Panc1 (cell line): Measurements from ENCODE around the gene FRG2B. TPM values are rescaled to one million over a fixed set of nuclear protein-coding genes. Genes with fewer than 3 reads are reported as not detected.

Source experiments
- ATAC-seq: fragments of 200-7000 bp; cut with Tn5 transposase; 2 replicates; pipeline ENCODE4 v1.9.1; 2020; ENCODE audit warnings: mild to moderate bottlenecking, moderate library complexity
- BruUV-seq: library from RNA; stranded (reverse); fragments of 400-500 nt; replicated peaks from 2 replicates; lab custom pipeline; 2021; lab: Mats Ljungman, UMichigan
- CTCF ChIA-PET: fragments of 300-600 bp; sonication (Branson Sonifier 250); formaldehyde crosslinking; loops from one replicate; lab custom pipeline; 2022; ENCODE audit warnings: antibody characterized with exemption; lab: Charles Lee
- POLR2A ChIA-PET: fragments of 300-600 bp; sonication (Branson Sonifier 250); formaldehyde crosslinking; loops from one replicate; lab custom pipeline; 2022; ENCODE audit warnings: antibody characterized with exemption; lab: Charles Lee
- DNase-seq: peaks from one replicate; pipeline ENCODE4 v3.0.0-alpha.2; 2010; ENCODE audit warnings: low read depth, low spot score
- H3K27ac ChIP-seq: 2 replicates; pipeline ENCODE4 v1.5.1; 2011; ENCODE audit warnings: mild to moderate bottlenecking, low read length, inconsistent platforms
- H3K27me3 ChIP-seq: fragments of 200-500 bp; sonication (Bioruptor generic); 2 replicates; pipeline ENCODE4 v1.6.0; 2014; ENCODE audit warnings: low read length, inconsistent platforms; ENCODE audit not compliant: control insufficient read depth, insufficient read depth
- H3K36me3 ChIP-seq: fragments of 200-500 bp; sonication (Bioruptor generic); 2 replicates; pipeline ENCODE4 v1.5.1; 2014; ENCODE audit warnings: inconsistent platforms, mild to moderate bottlenecking, low read length, moderate library complexity; ENCODE audit not compliant: control insufficient read depth, insufficient read depth
- H3K4me1 ChIP-seq: 2 replicates; pipeline ENCODE4 v1.5.1; 2011; ENCODE audit warnings: inconsistent platforms, mild to moderate bottlenecking, low read length, moderate library complexity; ENCODE audit not compliant: control insufficient read depth, insufficient read depth
- H3K4me3 ChIP-seq, 2 experiments: 2 replicates each; pipeline ENCODE4 v1.5.1; 2011 to 2012; ENCODE audit warnings: low read depth in 2 of 2, low read length in 2 of 2, mild to moderate bottlenecking in 2 of 2, inconsistent platforms in 1 of 2, moderate library complexity in 1 of 2
- H3K9me3 ChIP-seq: fragments of 200-500 bp; sonication (Bioruptor generic); 2 replicates; pipeline ENCODE4 v1.5.1; 2014; ENCODE audit warnings: low read depth, mild to moderate bottlenecking, inconsistent platforms, low read length, moderate library complexity; ENCODE audit not compliant: control insufficient read depth, insufficient read depth
- POLR2AphosphoS5 ChIP-seq: IDR thresholded peaks from 2 replicates; pipeline ENCODE4 v1.6.1; 2012; ENCODE audit warnings: mild to moderate bottlenecking, low read depth, low read length, moderate library complexity
- REST ChIP-seq, 2 experiments: IDR thresholded peaks; 2 replicates each; pipeline ENCODE4 v1.6.1; 2011 to 2012; ENCODE audit warnings: low read depth in 2 of 2, control low read depth in 1 of 2, low read length in 1 of 2, mild to moderate bottlenecking in 1 of 2, moderate library complexity in 1 of 2; ENCODE audit not compliant: insufficient read depth in 1 of 2
- SIN3A ChIP-seq: IDR thresholded peaks from 2 replicates; pipeline ENCODE4 v1.6.1; 2012; ENCODE audit warnings: low read depth, mild to moderate bottlenecking, low read length, moderate library complexity, borderline replicate concordance; ENCODE audit not compliant: insufficient read depth
- TCF7L2 ChIP-seq: IDR thresholded peaks from 2 replicates; pipeline ENCODE4 v1.6.1; 2011; ENCODE audit warnings: mild to moderate bottlenecking, low read depth, low read length, inconsistent platforms
- in situ Hi-C: cut with HindIII; loops from 2 replicates; pipeline ENCODE4 v1.10.0; 2016; ENCODE audit warnings: low sequenced_read_pairs, low pct_unique_long_range_greater_than_20kb
- intact Hi-C: fragments of 100-400 bp; cut with micrococcal nuclease; formaldehyde crosslinking; loops from one replicate; pipeline ENCODE4 v1.10.0; 2022; ENCODE audit not compliant: unreplicated experiment
- total RNA-seq: library from RNA; stranded (reverse); gene quantifications from one replicate; pipeline ENCODE4 v1.2.1, GENCODE V29; 2021; ENCODE audit not compliant: unreplicated experiment
- TF ChIP-seq, protein P1 (sequence below): fragments of 450-650 bp; IDR thresholded peaks from 2 replicates; pipeline ENCODE4 v1.5.1; 2017; ENCODE audit warnings: mild to moderate bottlenecking

The FRG2B gene
- total RNA-seq, 1 experiment from 2014 or later = not detected

- no TSS peak for BruUV-seq
- Histone ChIP-seq H3K4me3 (no peak overlapping the region), H3K27ac (no peak overlapping the region), H3K36me3 (no peaks in the 10 kb centered on the region), H3K27me3 (no peaks in the 10 kb centered on the region; the same call in 1 of the 2 replicates), H3K4me1 (no peaks in the 10 kb centered on the region), H3K9me3 (no peaks in the 10 kb centered on the region; the same call in 1 of the 2 replicates)
- TF ChIP-seq SIN3A = no peak
- no peak for TF ChIP-seq TCF7L2
- no peak for TF ChIP-seq POLR2AphosphoS5
- TF ChIP-seq, protein P1, sequence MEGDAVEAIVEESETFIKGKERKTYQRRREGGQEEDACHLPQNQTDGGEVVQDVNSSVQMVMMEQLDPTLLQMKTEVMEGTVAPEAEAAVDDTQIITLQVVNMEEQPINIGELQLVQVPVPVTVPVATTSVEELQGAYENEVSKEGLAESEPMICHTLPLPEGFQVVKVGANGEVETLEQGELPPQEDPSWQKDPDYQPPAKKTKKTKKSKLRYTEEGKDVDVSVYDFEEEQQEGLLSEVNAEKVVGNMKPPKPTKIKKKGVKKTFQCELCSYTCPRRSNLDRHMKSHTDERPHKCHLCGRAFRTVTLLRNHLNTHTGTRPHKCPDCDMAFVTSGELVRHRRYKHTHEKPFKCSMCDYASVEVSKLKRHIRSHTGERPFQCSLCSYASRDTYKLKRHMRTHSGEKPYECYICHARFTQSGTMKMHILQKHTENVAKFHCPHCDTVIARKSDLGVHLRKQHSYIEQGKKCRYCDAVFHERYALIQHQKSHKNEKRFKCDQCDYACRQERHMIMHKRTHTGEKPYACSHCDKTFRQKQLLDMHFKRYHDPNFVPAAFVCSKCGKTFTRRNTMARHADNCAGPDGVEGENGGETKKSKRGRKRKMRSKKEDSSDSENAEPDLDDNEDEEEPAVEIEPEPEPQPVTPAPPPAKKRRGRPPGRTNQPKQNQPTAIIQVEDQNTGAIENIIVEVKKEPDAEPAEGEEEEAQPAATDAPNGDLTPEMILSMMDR = no peak
- no peak for TF ChIP-seq REST (IDR thresholded peaks at IDR 0.05; ENCODE audit: insufficient read depth in 1 of 2, low read depth in 2 of 2, low read length in 1 of 2)
- ATAC-seq = no peak
- in situ Hi-C loops = no loop called here
- intact Hi-C loops = no loop called here
- ChIA-PET CTCF (interaction anchor here (1.2 kb wide), 1 partner anchor 175 kb away, joined by 4 read pairs; no protein-coding TSS in a partner anchor), POLR2A (no interaction called here)
- no peak for DNase-seq
Observed at GRCh38 chr10:133613699-133614098, 12.9 kb downstream of the FRG2B start.

DNA sequence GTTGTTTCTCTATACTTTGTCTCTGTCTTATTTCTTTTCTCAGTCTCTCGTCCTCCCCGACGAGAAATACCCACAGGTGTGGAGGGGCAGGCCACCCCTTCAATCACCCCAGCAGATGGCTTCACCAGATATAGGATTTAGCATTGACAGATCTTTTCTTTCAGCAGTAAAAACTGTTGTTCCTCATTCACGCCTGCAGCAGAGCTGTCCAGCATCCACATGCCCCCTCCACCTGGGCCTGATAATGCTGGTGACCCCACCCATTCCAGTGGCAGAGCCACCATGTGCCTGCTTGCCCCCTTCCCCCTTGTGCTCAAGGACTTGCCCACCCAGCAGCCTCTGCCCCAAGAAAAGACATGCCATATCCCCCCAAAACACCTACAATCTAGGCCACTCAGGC, 15.5 kb downstream of the FRG2B start:
- Histone ChIP-seq H3K27me3 (peaks cover 10% of the 10 kb centered on the region), H3K4me3 (no peak overlapping the region), H3K36me3 (no peaks in the 10 kb centered on the region), H3K9me3 (peaks cover 14% of the 10 kb centered on the region), H3K27ac (no peak overlapping the region), H3K4me1 (no peaks in the 10 kb centered on the region)
- in situ Hi-C loops = no loop called here
- ChIA-PET CTCF (no interaction called here), POLR2A (no interaction called here)
- ATAC-seq = no peak
- intact Hi-C loops = no loop called here
- no TSS peak for BruUV-seq
- no peak for DNase-seq
- TF ChIP-seq POLR2AphosphoS5 (no peak), SIN3A (no peak)
- TF ChIP-seq, protein P1 = no peak
